H1 (cell line): Measurements from ENCODE around the gene MOB3B.

Experiments
- ATF3 ChIP-seq: IDR thresholded peaks from 2 replicates; pipeline ENCODE4 v1.6.1; 2011; ENCODE audit warnings: low read depth, mild to moderate bottlenecking, low read length; ENCODE audit not compliant: insufficient read depth
- BACH1 ChIP-seq: IDR thresholded peaks from 2 replicates; pipeline ENCODE4 v1.6.1; 2012; ENCODE audit warnings: low read length, improper control_type of control experiment
- CEBPB ChIP-seq: IDR thresholded peaks from 2 replicates; pipeline ENCODE4 v1.6.1; 2012; ENCODE audit warnings: low read depth, low read length
- CTCF ChIP-seq, 3 experiments: IDR thresholded peaks; 1 replicate in 2 of 3; 2 replicates in 1 of 3; pipeline versions ENCODE4 v1.5.1 to v1.6.1; 2011; ENCODE audit warnings: low read length in 3 of 3, mild to moderate bottlenecking in 3 of 3, inconsistent platforms in 2 of 3, low read depth in 1 of 3, moderate library complexity in 1 of 3; ENCODE audit not compliant: insufficient read depth in 1 of 3; ENCODE audit errors: control extremely low read depth in 1 of 3
- EZH2 ChIP-seq: fragments of 200-600 bp; sonication (generic); IDR thresholded peaks from 2 replicates; pipeline ENCODE4 v1.7.1; 2012; ENCODE audit warnings: low read depth, mild to moderate bottlenecking, moderate library complexity, low read length, inconsistent platforms; ENCODE audit not compliant: severe bottlenecking
- GTF2F1 ChIP-seq: IDR thresholded peaks from 2 replicates; pipeline ENCODE4 v1.6.1; 2012; ENCODE audit warnings: low read depth, low read length, improper control_type of control experiment, borderline replicate concordance
- JUND ChIP-seq: IDR thresholded peaks from 2 replicates; pipeline ENCODE4 v1.6.1; 2011; ENCODE audit warnings: mild to moderate bottlenecking, improper control_type of control experiment, low read length
- NRF1 ChIP-seq: IDR thresholded peaks from 2 replicates; pipeline ENCODE4 v1.6.1; 2011; ENCODE audit warnings: mild to moderate bottlenecking, low read depth, low read length, improper control_type of control experiment
- RAD21 ChIP-seq, 2 experiments: IDR thresholded peaks in 1 of 2; conservative IDR thresholded peaks in 1 of 2; 2 replicates each; pipeline ENCODE4 v1.6.1; 2011; ENCODE audit warnings: low read depth in 2 of 2, low read length in 2 of 2, improper control_type of control experiment in 1 of 2, inconsistent platforms in 1 of 2, mild to moderate bottlenecking in 1 of 2, moderate library complexity in 1 of 2
- RFX5 ChIP-seq: IDR thresholded peaks from 2 replicates; pipeline ENCODE4 v1.6.1; 2011; ENCODE audit warnings: low read depth, low read length, improper control_type of control experiment, borderline replicate concordance
- SP1 ChIP-seq: IDR thresholded peaks from 2 replicates; pipeline ENCODE4 v1.6.1; 2011; ENCODE audit warnings: low read depth, low read length
- TBP ChIP-seq: IDR thresholded peaks from 2 replicates; pipeline ENCODE4 v1.6.1; 2011; ENCODE audit warnings: low read depth, low read length, improper control_type of control experiment
- YY1 ChIP-seq: IDR thresholded peaks from 2 replicates; pipeline ENCODE4 v1.6.1; 2011; ENCODE audit warnings: low read depth, mild to moderate bottlenecking, low read length
- ZNF274 ChIP-seq: IDR thresholded peaks from 2 replicates; pipeline ENCODE4 v1.7.0; 2012; ENCODE audit warnings: low read length, borderline replicate concordance; ENCODE audit errors: extremely low read depth

GRCh38 chr9:27422279-27422834 is 107.3 kb downstream of the MOB3B start:
- TF ChIP-seq RFX5 = no peak
- no peak for TF ChIP-seq CEBPB
- no peak for TF ChIP-seq JUND
- no peak for TF ChIP-seq SP1
- no peak for TF ChIP-seq BACH1
- TF ChIP-seq YY1 = no peak
- TF ChIP-seq TBP = no peak
- no peak for TF ChIP-seq CTCF (IDR thresholded peaks at IDR 0.05; ENCODE audit: control extremely low read depth in 1 of 3, insufficient read depth in 1 of 3, low read depth in 1 of 3, low read length in 3 of 3)
- TF ChIP-seq NRF1 = no peak
- no peak for TF ChIP-seq GTF2F1
- TF ChIP-seq ZNF274 = no peak
- TF ChIP-seq ATF3 = no peak
- no peak for TF ChIP-seq EZH2
- TF ChIP-seq RAD21 (IDR thresholded peaks at IDR 0.05 in 1 of 2, conservative IDR thresholded peaks at IDR 0.05 in 1 of 2; ENCODE audit: low read depth in 2 of 2, low read length in 2 of 2) = no peak
